ENCODE data around the gene MAGIX. TPM values are rescaled to one million over a fixed set of nuclear protein-coding genes. Genes with fewer than 3 reads are reported as not detected.

Gene MAGIX
- total RNA-seq, 2 experiments from 2014 or later = 0.87 to 1.0 TPM

DNA sequence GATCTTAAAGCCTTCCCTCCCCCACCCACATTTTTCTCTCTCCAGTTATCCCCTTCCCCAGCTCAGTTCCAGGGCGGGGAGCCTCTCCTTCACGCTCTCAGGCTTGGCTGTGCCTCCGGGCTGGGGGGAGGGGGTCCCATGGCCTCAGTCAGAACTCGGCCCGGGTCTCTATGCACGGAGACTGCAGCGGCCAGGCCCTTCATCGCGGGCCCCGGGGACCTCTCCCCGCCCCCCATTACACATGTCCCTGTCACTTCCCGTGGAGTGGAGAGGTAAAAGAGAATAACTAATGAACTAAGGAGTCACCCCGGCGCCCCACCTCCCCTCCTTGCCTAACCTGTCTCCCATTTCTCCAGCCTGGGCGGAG, 24.5 kb downstream of the MAGIX start:
- ChIA-PET POLR2A (no interaction called here), CTCF (interaction anchor here (0.8 kb wide), 1 partner anchor 21 kb away, joined by 3 read pairs; no protein-coding TSS in a partner anchor)
- peaks cover 6% of the 10 kb centered on the region for H3K36me3 Mint-ChIP-seq
- no peaks in the 10 kb centered on the region for H3K9me3 Mint-ChIP-seq
- H3K4me1 Mint-ChIP-seq (ENCODE audit: low read depth) = peaks cover 14% of the 10 kb centered on the region
- intact Hi-C loops (cut with micrococcal nuclease) = no loop called here
- H3K4me3 Mint-ChIP-seq = peak overlapping the region; percentile 83
- H3K27me3 Mint-ChIP-seq = no peaks in the 10 kb centered on the region
- DNase-seq = no peak
- no peak overlapping the region for H3K27ac Mint-ChIP-seq

- CTCF ChIA-PET = interaction anchor here (0.8 kb wide), 1 partner anchor 21 kb away, joined by 3 read pairs; no protein-coding TSS in a partner anchor
- intact Hi-C loops (cut with micrococcal nuclease) = no loop called here
- Mint-ChIP-seq H3K4me3 (no peak overlapping the region), H3K27me3 (no peaks in the 10 kb centered on the region), H3K27ac (no peak overlapping the region), H3K36me3 (peaks cover 1% of the 10 kb centered on the region), H3K4me1 (ENCODE audit: low read depth) (peaks cover 17% of the 10 kb centered on the region), H3K9me3 (no peaks in the 10 kb centered on the region)
- POLR2A ChIA-PET = no interaction called here
- DNase-seq = no peak
These were observed 25.0 kb downstream of the MAGIX start for GRCh38 chrX:49187526-49187925.

- ChIA-PET CTCF (interaction anchor here (1.0 kb wide), 1 partner anchor 25 kb away, joined by 3 read pairs; no protein-coding TSS in a partner anchor), POLR2A (no interaction called here)
- Mint-ChIP-seq H3K36me3 (no peaks in the 10 kb centered on the region), H3K4me3 (no peak overlapping the region), H3K4me1 (ENCODE audit: low read depth) (peaks cover 28% of the 10 kb centered on the region), H3K27me3 (no peaks in the 10 kb centered on the region), H3K9me3 (no peaks in the 10 kb centered on the region), H3K27ac (no peak overlapping the region)
- DNase-seq = no peak
- intact Hi-C loops (cut with micrococcal nuclease) = no loop called here
These were observed 26.0 kb downstream of the MAGIX start for GRCh38 chrX:49188468-49189076.

DNA sequence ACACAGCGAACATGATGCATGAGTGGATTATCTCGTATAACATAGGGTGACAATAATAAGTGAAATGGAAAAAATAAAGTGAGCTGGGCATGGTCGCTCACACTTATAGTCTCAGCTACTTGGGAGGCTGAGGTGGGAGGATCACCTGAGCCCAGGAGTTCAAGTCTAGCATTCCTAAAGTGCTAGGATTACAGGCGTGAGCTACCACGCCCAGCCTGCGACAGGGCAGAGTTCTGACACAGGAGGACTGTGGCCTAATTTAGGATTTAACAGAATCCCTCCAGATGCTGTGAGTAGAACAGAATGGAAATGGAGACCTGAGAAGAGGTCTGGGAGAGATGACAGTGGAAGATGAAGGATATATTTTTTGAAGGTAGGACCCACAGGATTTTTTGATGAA, 27.0 kb downstream of the MAGIX start:
- H3K9me3 Mint-ChIP-seq = no peaks in the 10 kb centered on the region
- POLR2A ChIA-PET = no interaction called here
- peak overlapping the region; percentile 38 for H3K27ac Mint-ChIP-seq
- CTCF ChIA-PET = interaction anchor here (0.7 to 1.0 kb wide), 2 partner anchors 14 to 26 kb away, joined by 3 read pairs; no protein-coding TSS in a partner anchor
- intact Hi-C loops (cut with micrococcal nuclease) = loop anchor here (2.0 to 10.0 kb wide), 4 partner anchors 41 to 688 kb away; partner anchors contain the start of genes GPKOW, OTUD5 and USP27X
- H3K27me3 Mint-ChIP-seq = no peaks in the 10 kb centered on the region
- DNase-seq = no peak
- peaks cover 37% of the 10 kb centered on the region for H3K4me1 Mint-ChIP-seq (ENCODE audit: low read depth)
- peak overlapping the region; percentile 92 for H3K4me3 Mint-ChIP-seq
- H3K36me3 Mint-ChIP-seq = no peaks in the 10 kb centered on the region

DNA sequence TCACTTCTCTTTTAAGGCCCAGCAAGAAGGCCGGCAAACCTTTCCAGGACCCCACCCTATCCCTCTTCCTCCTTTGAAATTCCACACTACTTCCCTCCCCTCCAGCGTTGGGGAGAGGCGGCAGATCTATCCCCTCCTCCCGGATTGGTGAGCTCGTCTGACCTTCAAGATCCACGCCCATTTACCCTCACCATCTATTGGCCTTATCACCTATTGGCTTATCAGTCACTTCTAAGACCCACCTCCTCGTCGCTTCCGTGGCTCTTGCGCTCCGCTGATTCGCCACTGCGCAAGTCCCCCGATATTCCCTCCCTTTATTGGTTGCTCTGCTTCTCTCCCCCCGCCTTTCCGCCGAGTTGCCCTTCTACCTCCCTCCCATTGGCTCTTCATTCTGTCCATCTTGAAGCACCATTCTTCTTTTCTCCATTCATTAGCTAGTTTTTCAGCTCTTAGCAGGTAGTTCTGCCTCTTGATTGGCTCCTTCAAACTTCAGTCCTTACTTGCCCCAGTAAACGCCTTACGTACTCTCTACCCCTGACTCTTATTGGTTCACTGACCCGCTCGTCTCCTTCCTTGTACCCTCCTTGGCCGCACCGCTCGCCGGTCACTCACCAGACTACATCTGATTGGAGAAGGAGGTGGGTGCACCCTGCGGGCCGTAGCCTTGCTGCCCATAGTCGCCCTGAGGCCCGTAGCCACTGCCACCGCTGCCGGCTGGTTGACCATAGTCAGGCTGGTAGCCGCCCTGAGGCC, 28.4 kb downstream of the MAGIX start:
- DNase-seq = peak; percentile 91
- Mint-ChIP-seq H3K27ac (peak overlapping the region; percentile 91), H3K4me3 (peak overlapping the region; percentile 92), H3K9me3 (no peaks in the 10 kb centered on the region), H3K4me1 (ENCODE audit: low read depth) (peaks cover 37% of the 10 kb centered on the region), H3K27me3 (no peaks in the 10 kb centered on the region), H3K36me3 (no peaks in the 10 kb centered on the region)
- POLR2A ChIA-PET = interaction anchor here (1.0 to 1.3 kb wide), 2 partner anchors 24 to 82 kb away, joined by 3 to 11 read pairs; no protein-coding TSS in a partner anchor
- CTCF ChIA-PET = interaction anchor here (0.5 to 3.7 kb wide), 7 partner anchors 14 to 563 kb away, joined by 3 to 23 read pairs (median 4); no protein-coding TSS in a partner anchor
- intact Hi-C loops (cut with micrococcal nuclease) = loop anchor here (1.0 to 10.0 kb wide), 7 partner anchors 24 to 686 kb away; partner anchors contain the start of genes CCDC22, GPKOW, OTUD5 and PPP1R3F

GRCh38 chrX:49191574-49192011, 29.0 kb downstream of the MAGIX start:
- DNase-seq = peak; percentile 58
- Mint-ChIP-seq H3K36me3 (no peaks in the 10 kb centered on the region), H3K27ac (peak overlapping the region; percentile 91), H3K4me3 (peak overlapping the region; percentile 92), H3K9me3 (no peaks in the 10 kb centered on the region), H3K4me1 (ENCODE audit: low read depth) (peaks cover 34% of the 10 kb centered on the region), H3K27me3 (no peaks in the 10 kb centered on the region)
- intact Hi-C loops (cut with micrococcal nuclease) = loop anchor here (1.0 to 10.0 kb wide), 8 partner anchors 24 to 686 kb away; partner anchors contain the start of genes CCDC22, GPKOW, OTUD5 and PPP1R3F
- CTCF ChIA-PET = interaction anchor here (0.5 to 3.7 kb wide), 7 partner anchors 19 to 562 kb away, joined by 3 to 23 read pairs (median 8); partner anchors contain the start of gene PLP2
- POLR2A ChIA-PET = interaction anchor here (1.3 kb wide), 1 partner anchor 25 kb away, joined by 11 read pairs; no protein-coding TSS in a partner anchor

- DNase-seq = peak; percentile 60
- H3K36me3 Mint-ChIP-seq = no peaks in the 10 kb centered on the region
- H3K9me3 Mint-ChIP-seq = no peaks in the 10 kb centered on the region
- intact Hi-C loops (cut with micrococcal nuclease) = loop anchor here (2.0 to 10.0 kb wide), 4 partner anchors 71 to 684 kb away; partner anchors contain the start of genes GPKOW, OTUD5 and USP27X
- H3K4me3 Mint-ChIP-seq = peak overlapping the region; percentile 23
- H3K4me1 Mint-ChIP-seq (ENCODE audit: low read depth) = peaks cover 32% of the 10 kb centered on the region
- ChIA-PET CTCF (interaction anchor here (0.6 to 3.7 kb wide), 19 partner anchors 9 to 561 kb away, joined by 3 to 23 read pairs (median 5); partner anchors contain the start of genes CCDC22 and PLP2), POLR2A (interaction anchor here (0.8 to 1.5 kb wide), 3 partner anchors 20 to 83 kb away, joined by 3 to 4 read pairs (median 4); no protein-coding TSS in a partner anchor)
- no peaks in the 10 kb centered on the region for H3K27me3 Mint-ChIP-seq
- peak overlapping the region; percentile 65 for H3K27ac Mint-ChIP-seq
These were observed 30.3 kb downstream of the MAGIX start for GRCh38 chrX:49192722-49193328.

DNA sequence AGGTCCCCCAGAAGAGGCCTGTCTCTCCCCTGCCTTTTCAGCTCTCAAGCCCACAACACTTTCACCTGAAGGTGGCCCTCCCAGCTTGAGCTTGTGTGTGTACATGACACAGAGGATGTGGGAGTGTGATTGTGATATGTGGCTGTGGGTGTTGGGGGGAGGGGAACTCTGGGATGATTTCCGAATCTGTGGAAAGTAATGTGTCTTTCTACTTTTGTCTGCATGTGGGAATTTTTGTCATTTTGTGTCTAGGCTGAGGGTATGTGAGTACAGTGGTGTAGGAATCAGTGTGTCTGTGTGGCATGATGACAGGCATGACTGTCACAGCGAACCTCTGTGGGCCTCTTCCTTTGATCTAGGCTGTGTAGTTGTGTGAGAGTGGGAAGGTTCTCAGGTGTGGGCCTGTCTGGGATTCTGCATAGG, 31.0 kb downstream of the MAGIX start:
- Mint-ChIP-seq H3K27me3 (no peaks in the 10 kb centered on the region), H3K9me3 (no peaks in the 10 kb centered on the region), H3K4me3 (no peak overlapping the region), H3K27ac (peak overlapping the region; percentile 65), H3K36me3 (no peaks in the 10 kb centered on the region), H3K4me1 (ENCODE audit: low read depth) (peaks cover 39% of the 10 kb centered on the region)
- peak; percentile 40 for DNase-seq
- intact Hi-C loops (cut with micrococcal nuclease) = loop anchor here (2.0 to 10.0 kb wide), 4 partner anchors 71 to 684 kb away; partner anchors contain the start of genes GPKOW, OTUD5 and USP27X
- CTCF ChIA-PET = interaction anchor here (0.8 to 3.7 kb wide), 10 partner anchors 9 to 560 kb away, joined by 3 to 23 read pairs (median 7); partner anchors contain the start of gene PLP2
- POLR2A ChIA-PET = interaction anchor here (1.5 kb wide), 1 partner anchor 38 kb away, joined by 4 read pairs; no protein-coding TSS in a partner anchor

- DNase-seq = no peak
- H3K27me3 Mint-ChIP-seq = no peaks in the 10 kb centered on the region
- POLR2A ChIA-PET = no interaction called here
- CTCF ChIA-PET = no interaction called here
- no peak overlapping the region for H3K27ac Mint-ChIP-seq
- no peaks in the 10 kb centered on the region for H3K36me3 Mint-ChIP-seq
- peaks cover 36% of the 10 kb centered on the region for H3K4me1 Mint-ChIP-seq (ENCODE audit: low read depth)
- intact Hi-C loops (cut with micrococcal nuclease) = loop anchor here (10.0 kb wide), 1 partner anchor 243 kb away; the partner anchor contains the start of gene OTUD5
- no peak overlapping the region for H3K4me3 Mint-ChIP-seq
- H3K9me3 Mint-ChIP-seq = no peaks in the 10 kb centered on the region
These were observed 35.1 kb downstream of the MAGIX start for GRCh38 chrX:49197543-49198087.

DNA sequence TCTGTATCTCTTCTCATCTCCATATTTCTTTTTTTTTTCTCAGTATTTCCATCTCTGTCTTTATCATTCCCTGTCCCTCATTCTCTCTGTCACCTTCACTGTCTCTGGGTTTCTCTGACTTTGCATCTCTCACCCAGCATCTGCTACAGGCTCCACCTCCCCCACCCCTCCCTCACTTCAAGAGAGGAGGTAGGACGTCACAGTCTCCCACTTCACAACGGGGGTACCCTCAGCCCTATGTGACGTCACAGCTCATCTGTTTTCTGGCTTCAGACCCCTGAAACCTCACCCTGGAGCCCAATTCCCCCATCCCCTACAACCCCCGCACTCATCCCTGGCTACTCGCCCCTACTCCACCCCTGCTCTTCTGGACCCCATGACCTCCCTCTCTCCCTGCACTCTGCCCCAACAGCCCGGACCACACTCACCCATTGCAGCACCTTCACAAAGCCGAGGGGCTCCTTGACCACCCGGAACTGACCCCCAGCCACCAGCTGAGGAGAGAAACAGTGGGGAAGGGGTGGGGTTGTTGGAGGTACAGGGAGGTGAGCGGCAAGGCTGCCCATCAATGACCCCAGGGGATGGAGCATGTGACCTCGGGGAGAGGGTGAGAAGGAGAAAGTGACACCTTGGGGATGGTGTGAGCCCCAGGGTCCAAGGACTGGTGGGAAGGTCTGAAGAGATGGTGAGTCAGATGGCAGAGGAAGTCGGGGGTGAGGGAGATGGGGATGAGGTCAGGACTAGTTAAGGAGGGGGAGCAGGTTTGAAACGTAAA, 36.2 kb downstream of the MAGIX start:
- POLR2A ChIA-PET = no interaction called here
- Mint-ChIP-seq H3K4me1 (ENCODE audit: low read depth) (peaks cover 25% of the 10 kb centered on the region), H3K27ac (no peak overlapping the region), H3K4me3 (peak overlapping the region; percentile 47), H3K27me3 (no peaks in the 10 kb centered on the region), H3K36me3 (no peaks in the 10 kb centered on the region), H3K9me3 (no peaks in the 10 kb centered on the region)
- DNase-seq = no peak
- intact Hi-C loops (cut with micrococcal nuclease) = loop anchor here (10.0 kb wide), 1 partner anchor 244 kb away; the partner anchor contains the start of gene OTUD5
- CTCF ChIA-PET = no interaction called here

- H3K9me3 Mint-ChIP-seq = no peaks in the 10 kb centered on the region
- H3K4me3 Mint-ChIP-seq = peak overlapping the region; percentile 47
- intact Hi-C loops (cut with micrococcal nuclease) = loop anchor here (10.0 kb wide), 1 partner anchor 244 kb away; the partner anchor contains the start of gene OTUD5
- POLR2A ChIA-PET = no interaction called here
- CTCF ChIA-PET = no interaction called here
- no peaks in the 10 kb centered on the region for H3K36me3 Mint-ChIP-seq
- no peak for DNase-seq
- no peaks in the 10 kb centered on the region for H3K27me3 Mint-ChIP-seq
- no peak overlapping the region for H3K27ac Mint-ChIP-seq
- peaks cover 20% of the 10 kb centered on the region for H3K4me1 Mint-ChIP-seq (ENCODE audit: low read depth)
These were observed 36.7 kb downstream of the MAGIX start for GRCh38 chrX:49199315-49199595.

Data from activated CD4-positive, alpha-beta memory T cell treated with anti-CD3 and anti-CD28 coated beads for 36 hours (primary cell).